H1 (cell line): ENCODE measurements around the gene CORO1C. TPM values are rescaled to one million over a fixed set of nuclear protein-coding genes. Genes with fewer than 3 reads are reported as not detected.

Source experiments
- ASH2L ChIP-seq: fragments of 200-600, 300-600 bp; sonication (generic); IDR thresholded peaks from one replicate; pipeline ENCODE4 v1.7.1; 2017; ENCODE audit warnings: low read length
- CBX5 ChIP-seq: fragments of 300-800, 300-1000 bp; sonication (generic); IDR thresholded peaks from 2 replicates; pipeline ENCODE4 v1.7.1; 2016; ENCODE audit warnings: antibody characterized with exemption, low read length, low read depth
- POLR2AphosphoS5 ChIP-seq: IDR thresholded peaks from 2 replicates; pipeline ENCODE4 v1.6.1; 2011; ENCODE audit warnings: low read depth, low read length
- polyA plus RNA-seq, 7 experiments: library from polyadenylated mRNA; depleted of rRNA in 3 of 7; stranded (reverse) in 5 of 7; unstranded in 2 of 7; fragments of >200 nt in 5 of 7; fragments of 200-250 nt in 2 of 7; gene quantifications; 1 replicate in 5 of 7; 2 replicates in 1 of 7; 4 replicates in 1 of 7; pipeline versions ENCODE4 v1.2.1 to v1.2.3, GENCODE V29; 2011 to 2013; ENCODE audit warnings: missing spikeins in 2 of 7, mixed read lengths in 2 of 7
- total RNA-seq: library from RNA; stranded (reverse); fragmentation: NEBNext Ultra II Directional; extraction: Animal tissue kit (Norgen Biotek cat#: 25700); gene quantifications from 2 replicates; pipeline ENCODE4 v1.2.1, GENCODE V29; 2021
- TF ChIP-seq, protein P1 (sequence below): fragments of 300-600 bp; sonication (generic); IDR thresholded peaks from 2 replicates; pipeline ENCODE4 v1.7.1; 2012; ENCODE audit warnings: low read length, moderate library complexity, mild to moderate bottlenecking, inconsistent platforms; ENCODE audit not compliant: insufficient replicate concordance
- TF ChIP-seq, protein P2 (sequence below), 3 experiments: IDR thresholded peaks; 1 replicate in 2 of 3; 2 replicates in 1 of 3; pipeline versions ENCODE4 v1.5.1 to v1.6.1; 2011; ENCODE audit warnings: low read length in 3 of 3, mild to moderate bottlenecking in 3 of 3, inconsistent platforms in 2 of 3, low read depth in 1 of 3, moderate library complexity in 1 of 3; ENCODE audit not compliant: insufficient read depth in 1 of 3; ENCODE audit errors: control extremely low read depth in 1 of 3

CORO1C gene
- total and polyA plus RNA-seq, 2 of the 8 experiments (the other 6 are each of a cell fraction or from before 2014, with no cell fraction given), result 72.7 to 120 TPM

DNA sequence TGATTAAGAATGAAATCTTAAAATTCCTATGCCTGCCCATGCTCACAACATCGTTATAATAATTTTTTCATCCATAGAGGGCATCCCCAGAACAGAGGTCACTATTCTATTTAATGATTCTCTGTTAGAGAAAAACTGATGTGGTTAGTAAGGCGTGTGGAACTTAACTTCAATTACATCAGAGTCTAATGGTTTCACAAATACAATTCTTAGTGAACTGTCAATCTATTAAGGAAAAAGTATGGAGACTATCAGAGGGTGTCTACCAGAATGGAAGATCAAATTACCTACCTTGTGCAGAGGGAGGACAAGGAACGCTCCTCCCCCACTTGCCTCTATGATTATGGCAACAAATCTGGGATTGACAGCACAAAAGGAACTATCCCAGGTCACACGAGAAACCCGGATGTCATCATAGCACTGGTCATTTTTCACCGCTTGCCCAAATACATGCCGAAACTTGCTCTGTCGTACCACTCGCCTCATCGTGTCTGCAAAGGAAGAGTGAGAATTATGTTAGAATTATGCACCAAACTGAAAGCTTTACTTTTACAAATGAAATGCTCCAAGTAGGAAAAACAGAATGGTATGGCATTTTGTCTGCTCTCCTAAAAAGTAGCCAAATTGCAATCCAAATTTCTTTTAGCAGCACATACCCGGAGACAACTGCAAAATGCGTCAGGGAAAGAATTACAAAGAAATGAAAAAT is 30.3 kb downstream of the CORO1C start (continued):
- TF ChIP-seq, protein P1, sequence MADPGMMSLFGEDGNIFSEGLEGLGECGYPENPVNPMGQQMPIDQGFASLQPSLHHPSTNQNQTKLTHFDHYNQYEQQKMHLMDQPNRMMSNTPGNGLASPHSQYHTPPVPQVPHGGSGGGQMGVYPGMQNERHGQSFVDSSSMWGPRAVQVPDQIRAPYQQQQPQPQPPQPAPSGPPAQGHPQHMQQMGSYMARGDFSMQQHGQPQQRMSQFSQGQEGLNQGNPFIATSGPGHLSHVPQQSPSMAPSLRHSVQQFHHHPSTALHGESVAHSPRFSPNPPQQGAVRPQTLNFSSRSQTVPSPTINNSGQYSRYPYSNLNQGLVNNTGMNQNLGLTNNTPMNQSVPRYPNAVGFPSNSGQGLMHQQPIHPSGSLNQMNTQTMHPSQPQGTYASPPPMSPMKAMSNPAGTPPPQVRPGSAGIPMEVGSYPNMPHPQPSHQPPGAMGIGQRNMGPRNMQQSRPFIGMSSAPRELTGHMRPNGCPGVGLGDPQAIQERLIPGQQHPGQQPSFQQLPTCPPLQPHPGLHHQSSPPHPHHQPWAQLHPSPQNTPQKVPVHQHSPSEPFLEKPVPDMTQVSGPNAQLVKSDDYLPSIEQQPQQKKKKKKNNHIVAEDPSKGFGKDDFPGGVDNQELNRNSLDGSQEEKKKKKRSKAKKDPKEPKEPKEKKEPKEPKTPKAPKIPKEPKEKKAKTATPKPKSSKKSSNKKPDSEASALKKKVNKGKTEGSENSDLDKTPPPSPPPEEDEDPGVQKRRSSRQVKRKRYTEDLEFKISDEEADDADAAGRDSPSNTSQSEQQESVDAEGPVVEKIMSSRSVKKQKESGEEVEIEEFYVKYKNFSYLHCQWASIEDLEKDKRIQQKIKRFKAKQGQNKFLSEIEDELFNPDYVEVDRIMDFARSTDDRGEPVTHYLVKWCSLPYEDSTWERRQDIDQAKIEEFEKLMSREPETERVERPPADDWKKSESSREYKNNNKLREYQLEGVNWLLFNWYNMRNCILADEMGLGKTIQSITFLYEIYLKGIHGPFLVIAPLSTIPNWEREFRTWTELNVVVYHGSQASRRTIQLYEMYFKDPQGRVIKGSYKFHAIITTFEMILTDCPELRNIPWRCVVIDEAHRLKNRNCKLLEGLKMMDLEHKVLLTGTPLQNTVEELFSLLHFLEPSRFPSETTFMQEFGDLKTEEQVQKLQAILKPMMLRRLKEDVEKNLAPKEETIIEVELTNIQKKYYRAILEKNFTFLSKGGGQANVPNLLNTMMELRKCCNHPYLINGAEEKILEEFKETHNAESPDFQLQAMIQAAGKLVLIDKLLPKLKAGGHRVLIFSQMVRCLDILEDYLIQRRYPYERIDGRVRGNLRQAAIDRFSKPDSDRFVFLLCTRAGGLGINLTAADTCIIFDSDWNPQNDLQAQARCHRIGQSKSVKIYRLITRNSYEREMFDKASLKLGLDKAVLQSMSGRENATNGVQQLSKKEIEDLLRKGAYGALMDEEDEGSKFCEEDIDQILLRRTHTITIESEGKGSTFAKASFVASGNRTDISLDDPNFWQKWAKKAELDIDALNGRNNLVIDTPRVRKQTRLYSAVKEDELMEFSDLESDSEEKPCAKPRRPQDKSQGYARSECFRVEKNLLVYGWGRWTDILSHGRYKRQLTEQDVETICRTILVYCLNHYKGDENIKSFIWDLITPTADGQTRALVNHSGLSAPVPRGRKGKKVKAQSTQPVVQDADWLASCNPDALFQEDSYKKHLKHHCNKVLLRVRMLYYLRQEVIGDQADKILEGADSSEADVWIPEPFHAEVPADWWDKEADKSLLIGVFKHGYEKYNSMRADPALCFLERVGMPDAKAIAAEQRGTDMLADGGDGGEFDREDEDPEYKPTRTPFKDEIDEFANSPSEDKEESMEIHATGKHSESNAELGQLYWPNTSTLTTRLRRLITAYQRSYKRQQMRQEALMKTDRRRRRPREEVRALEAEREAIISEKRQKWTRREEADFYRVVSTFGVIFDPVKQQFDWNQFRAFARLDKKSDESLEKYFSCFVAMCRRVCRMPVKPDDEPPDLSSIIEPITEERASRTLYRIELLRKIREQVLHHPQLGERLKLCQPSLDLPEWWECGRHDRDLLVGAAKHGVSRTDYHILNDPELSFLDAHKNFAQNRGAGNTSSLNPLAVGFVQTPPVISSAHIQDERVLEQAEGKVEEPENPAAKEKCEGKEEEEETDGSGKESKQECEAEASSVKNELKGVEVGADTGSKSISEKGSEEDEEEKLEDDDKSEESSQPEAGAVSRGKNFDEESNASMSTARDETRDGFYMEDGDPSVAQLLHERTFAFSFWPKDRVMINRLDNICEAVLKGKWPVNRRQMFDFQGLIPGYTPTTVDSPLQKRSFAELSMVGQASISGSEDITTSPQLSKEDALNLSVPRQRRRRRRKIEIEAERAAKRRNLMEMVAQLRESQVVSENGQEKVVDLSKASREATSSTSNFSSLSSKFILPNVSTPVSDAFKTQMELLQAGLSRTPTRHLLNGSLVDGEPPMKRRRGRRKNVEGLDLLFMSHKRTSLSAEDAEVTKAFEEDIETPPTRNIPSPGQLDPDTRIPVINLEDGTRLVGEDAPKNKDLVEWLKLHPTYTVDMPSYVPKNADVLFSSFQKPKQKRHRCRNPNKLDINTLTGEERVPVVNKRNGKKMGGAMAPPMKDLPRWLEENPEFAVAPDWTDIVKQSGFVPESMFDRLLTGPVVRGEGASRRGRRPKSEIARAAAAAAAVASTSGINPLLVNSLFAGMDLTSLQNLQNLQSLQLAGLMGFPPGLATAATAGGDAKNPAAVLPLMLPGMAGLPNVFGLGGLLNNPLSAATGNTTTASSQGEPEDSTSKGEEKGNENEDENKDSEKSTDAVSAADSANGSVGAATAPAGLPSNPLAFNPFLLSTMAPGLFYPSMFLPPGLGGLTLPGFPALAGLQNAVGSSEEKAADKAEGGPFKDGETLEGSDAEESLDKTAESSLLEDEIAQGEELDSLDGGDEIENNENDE, result no peak
- no peak for TF ChIP-seq ASH2L
- TF ChIP-seq POLR2AphosphoS5, result no peak
- TF ChIP-seq, protein P2, sequence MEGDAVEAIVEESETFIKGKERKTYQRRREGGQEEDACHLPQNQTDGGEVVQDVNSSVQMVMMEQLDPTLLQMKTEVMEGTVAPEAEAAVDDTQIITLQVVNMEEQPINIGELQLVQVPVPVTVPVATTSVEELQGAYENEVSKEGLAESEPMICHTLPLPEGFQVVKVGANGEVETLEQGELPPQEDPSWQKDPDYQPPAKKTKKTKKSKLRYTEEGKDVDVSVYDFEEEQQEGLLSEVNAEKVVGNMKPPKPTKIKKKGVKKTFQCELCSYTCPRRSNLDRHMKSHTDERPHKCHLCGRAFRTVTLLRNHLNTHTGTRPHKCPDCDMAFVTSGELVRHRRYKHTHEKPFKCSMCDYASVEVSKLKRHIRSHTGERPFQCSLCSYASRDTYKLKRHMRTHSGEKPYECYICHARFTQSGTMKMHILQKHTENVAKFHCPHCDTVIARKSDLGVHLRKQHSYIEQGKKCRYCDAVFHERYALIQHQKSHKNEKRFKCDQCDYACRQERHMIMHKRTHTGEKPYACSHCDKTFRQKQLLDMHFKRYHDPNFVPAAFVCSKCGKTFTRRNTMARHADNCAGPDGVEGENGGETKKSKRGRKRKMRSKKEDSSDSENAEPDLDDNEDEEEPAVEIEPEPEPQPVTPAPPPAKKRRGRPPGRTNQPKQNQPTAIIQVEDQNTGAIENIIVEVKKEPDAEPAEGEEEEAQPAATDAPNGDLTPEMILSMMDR (IDR thresholded peaks at IDR 0.05; ENCODE audit: control extremely low read depth in 1 of 3, insufficient read depth in 1 of 3, low read depth in 1 of 3, low read length in 3 of 3), result no peak
- no peak for TF ChIP-seq CBX5
